CD14-positive monocyte (primary cell): ENCODE measurements around the gene TNNT2. TPM values are rescaled to one million over a fixed set of nuclear protein-coding genes. Genes with fewer than 3 reads are reported as not detected.

Experiments used
- DNase-seq, 3 donors: peaks; one replicate each; pipeline ENCODE4 v3.0.0-alpha.2; 2011 to 2022
- H2AFZ ChIP-seq: 2 replicates; pipeline ENCODE4 v1.6.0; 2012; ENCODE audit warnings: mild to moderate bottlenecking, low read depth, low read length, inconsistent platforms; ENCODE audit not compliant: insufficient read depth, poor library complexity, severe bottlenecking
- H3K27ac ChIP-seq, 2 donors: 1 replicate in 1 of 2; 2 replicates in 1 of 2; pipeline ENCODE4 v1.5.1; 2012 to 2013; ENCODE audit warnings: low read length in 2 of 2, control low read depth in 1 of 2, inconsistent platforms in 1 of 2, low read depth in 1 of 2, mild to moderate bottlenecking in 1 of 2
- H3K27me3 ChIP-seq, 2 donors: one replicate each; pipeline versions ENCODE4 v1.6.0 to v1.6.1; 2011 to 2013; ENCODE audit warnings: low read length in 2 of 2; ENCODE audit not compliant: control insufficient read depth in 2 of 2, insufficient read depth in 2 of 2
- H3K36me3 ChIP-seq, 2 donors: replicated peaks in 1 of 2; 1 replicate in 1 of 2; 2 replicates in 1 of 2; pipeline versions ENCODE4 v1.5.1 to v1.6.1; 2012 to 2013; ENCODE audit warnings: low read length in 2 of 2, control low read depth in 1 of 2, inconsistent platforms in 1 of 2, mild to moderate bottlenecking in 1 of 2; ENCODE audit not compliant: insufficient read depth in 2 of 2, control insufficient read depth in 1 of 2
- H3K4me1 ChIP-seq, 2 donors: 1 replicate in 1 of 2; 2 replicates in 1 of 2; pipeline versions ENCODE4 v1.5.1 to v1.6.1; 2012 to 2013; ENCODE audit warnings: low read length in 2 of 2, control low read depth in 1 of 2, inconsistent platforms in 1 of 2, mild to moderate bottlenecking in 1 of 2, moderate library complexity in 1 of 2; ENCODE audit not compliant: insufficient read depth in 2 of 2, control insufficient read depth in 1 of 2
- H3K4me2 ChIP-seq: replicated peaks from 2 replicates; pipeline ENCODE3; 2012; ENCODE audit warnings: low read length, moderate library complexity, mild to moderate bottlenecking; ENCODE audit not compliant: poor library complexity, severe bottlenecking; ENCODE audit errors: extremely low read depth
- H3K4me3 ChIP-seq, 3 experiments: fragments of 200-600 bp in 1 of 3; sonication (generic) in 1 of 3; replicated peaks in 1 of 3; 1 replicate in 2 of 3; 2 replicates in 1 of 3; pipeline ENCODE4 v1.5.1; 2011 to 2013; ENCODE audit warnings: low read length in 3 of 3, mild to moderate bottlenecking in 3 of 3, control low read depth in 2 of 3, low read depth in 2 of 3, inconsistent platforms in 1 of 3, moderate library complexity in 1 of 3
- H3K79me2 ChIP-seq: 2 replicates; pipeline ENCODE4 v1.6.0; 2012; ENCODE audit warnings: mild to moderate bottlenecking, control low read depth, inconsistent platforms, low read length, moderate library complexity; ENCODE audit not compliant: insufficient read depth
- H3K9ac ChIP-seq: 2 replicates; pipeline ENCODE4 v1.6.0; 2017; ENCODE audit warnings: low read length, mild to moderate bottlenecking; ENCODE audit not compliant: insufficient read depth, poor library complexity, severe bottlenecking
- H3K9me3 ChIP-seq, 2 donors: replicated peaks in 1 of 2; 1 replicate in 1 of 2; 2 replicates in 1 of 2; pipeline versions ENCODE4 v1.5.1 to v1.6.1; 2012 to 2013; ENCODE audit warnings: low read length in 2 of 2, control low read depth in 1 of 2; ENCODE audit not compliant: control insufficient read depth in 1 of 2, insufficient read depth in 1 of 2
- H4K20me1 ChIP-seq: 2 replicates; pipeline ENCODE4 v1.6.0; 2012; ENCODE audit warnings: mild to moderate bottlenecking, low read length, control low read depth, moderate library complexity; ENCODE audit not compliant: insufficient read depth
- H3K27ac Mint-ChIP-seq, 7 donors: one replicate each; pipeline ENCODE4 v1.8.0; 2020; ENCODE audit warnings: mild to moderate bottlenecking in 7 of 7, mixed read lengths in 7 of 7, moderate library complexity in 6 of 7, inconsistent platforms in 2 of 7
- H3K27me3 Mint-ChIP-seq, 3 donors: one replicate each; pipeline ENCODE4 v1.8.0; 2021 to 2022; ENCODE audit warnings: low read depth in 3 of 3, mild to moderate bottlenecking in 3 of 3, mixed read lengths in 3 of 3, moderate library complexity in 3 of 3, inconsistent platforms in 1 of 3
- H3K36me3 Mint-ChIP-seq, 2 donors: one replicate each; pipeline ENCODE4 v1.8.0; 2020; ENCODE audit warnings: mixed read lengths in 2 of 2, inconsistent platforms in 1 of 2, mild to moderate bottlenecking in 1 of 2
- H3K4me1 Mint-ChIP-seq: one replicate; pipeline ENCODE4 v1.8.0; 2020; ENCODE audit warnings: mild to moderate bottlenecking, mixed read lengths
- H3K4me3 Mint-ChIP-seq, 2 donors: one replicate each; pipeline ENCODE4 v1.8.0; 2020; ENCODE audit warnings: mild to moderate bottlenecking in 2 of 2, mixed read lengths in 2 of 2, moderate library complexity in 1 of 2
- H3K9me3 Mint-ChIP-seq, 7 donors: one replicate each; pipeline ENCODE4 v1.8.0; 2020 to 2022; ENCODE audit warnings: mixed read lengths in 7 of 7, mild to moderate bottlenecking in 6 of 7, moderate library complexity in 6 of 7, inconsistent platforms in 2 of 7
- CTCF ChIP-seq: fragments of 200-600 bp; IDR thresholded peaks from one replicate; pipeline ENCODE4 v1.8.0; 2022; ENCODE audit warnings: antibody characterized with exemption, mild to moderate bottlenecking
- WGBS: methylation state at CpG from one replicate; pipeline ENCODE4 v1.1.5; 2013; ENCODE audit warnings: missing lambda C conversion rate; ENCODE audit not compliant: insufficient coverage; 5-methylcytosine and 5-hydroxymethylcytosine counted together
- intact Hi-C, 2 donors: fragments of 100-400 bp; cut with micrococcal nuclease; formaldehyde crosslinking; loops; one replicate each; pipeline versions ENCODE4 v1.15.0 to v1.15.1; 2023
- polyA plus RNA-seq, 3 donors: library from polyadenylated mRNA; depleted of rRNA in 1 of 3; unstranded in 2 of 3; stranded (reverse) in 1 of 3; fragments of 300-500 nt in 2 of 3; fragments of >200 nt in 1 of 3; fragmentation: Illumina TruSeq in 2 of 3; gene quantifications; 1 replicate in 2 of 3; 2 replicates in 1 of 3; pipeline ENCODE4 v1.2.3, GENCODE V29; 2012 to 2021

The TNNT2 gene
- polyA plus RNA-seq, 3 donors: not detected

DNA sequence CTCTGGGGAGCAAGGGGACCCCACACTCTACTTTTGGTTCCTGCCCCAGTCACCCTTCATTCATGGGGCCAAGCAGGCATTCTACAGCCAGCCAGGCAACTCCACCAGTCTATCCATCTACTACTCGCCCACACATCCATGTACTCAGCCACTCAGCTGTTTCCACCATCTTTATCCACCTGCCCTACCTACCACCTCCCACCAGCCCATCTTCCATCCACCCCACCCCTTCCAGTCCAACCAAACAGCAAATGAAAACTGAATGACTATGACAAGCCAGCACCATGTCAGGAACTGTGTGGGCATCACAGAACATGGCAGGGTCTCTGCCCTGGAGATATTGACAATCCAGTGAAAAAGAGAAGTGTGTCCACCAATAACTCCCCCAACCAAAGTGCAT lies 13.7 kb upstream of the TNNT2 start:
- no peak for DNase-seq
- no peak overlapping the region for H3K9ac ChIP-seq
- H3K9me3 ChIP-seq: no peaks in the 10 kb centered on the region
- Mint-ChIP-seq H3K9me3 (no peaks in the 10 kb centered on the region), H3K27me3 (peaks cover 2 to 10% (median 8%) of the 10 kb centered on the region in 3 donors), H3K27ac (no peak overlapping the region), H3K36me3 (no peaks in the 10 kb centered on the region), H3K4me3 (no peak overlapping the region), H3K4me1 (no peaks in the 10 kb centered on the region)
- no peaks in the 10 kb centered on the region for H3K79me2 ChIP-seq
- H3K27me3 ChIP-seq: no peaks in the 10 kb centered on the region
- no peaks in the 10 kb centered on the region for H4K20me1 ChIP-seq
- 100% methylated on average over 1 of the region's 1 CpG for WGBS
- H3K36me3 ChIP-seq: no peaks in the 10 kb centered on the region
- no peak overlapping the region for H3K27ac ChIP-seq
- no peaks in the 10 kb centered on the region for H3K4me1 ChIP-seq
- H3K4me3 ChIP-seq: no peak overlapping the region
- H2AFZ ChIP-seq: no peak overlapping the region
- no peak overlapping the region for H3K4me2 ChIP-seq
- no peak for TF ChIP-seq CTCF
- intact Hi-C loops: no loop called here

DNA sequence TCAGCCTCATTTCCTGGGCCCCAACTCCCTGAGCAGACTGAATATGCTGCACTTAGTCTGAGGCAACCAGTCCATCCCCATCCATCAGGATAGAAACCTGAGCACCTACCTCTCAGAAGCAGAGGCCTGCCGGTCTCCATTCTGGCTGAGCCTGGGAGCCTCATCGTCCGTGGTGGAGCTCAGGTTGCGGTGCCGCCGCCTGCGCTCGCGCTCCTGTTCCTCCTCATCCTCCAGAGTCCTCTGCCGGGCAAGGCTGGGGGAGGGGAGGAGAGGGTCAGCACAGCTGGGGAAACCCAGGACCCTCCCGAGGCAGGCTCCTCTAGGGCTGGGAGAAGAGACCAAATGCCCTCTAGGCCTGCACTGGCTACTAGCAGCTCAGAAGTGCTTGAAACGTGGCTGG lies 11.6 kb upstream of the TNNT2 start:
- Histone ChIP-seq H4K20me1 (no peaks in the 10 kb centered on the region), H3K9ac (no peak overlapping the region), H3K27me3 (no peaks in the 10 kb centered on the region), H3K4me1 (no peaks in the 10 kb centered on the region), H3K27ac (no peak overlapping the region), H3K4me3 (no peak overlapping the region), H3K36me3 (no peaks in the 10 kb centered on the region), H3K4me2 (no peak overlapping the region), H3K9me3 (no peaks in the 10 kb centered on the region), H3K79me2 (no peaks in the 10 kb centered on the region), H2AFZ (no peak overlapping the region)
- no peaks in the 10 kb centered on the region for H3K4me1 Mint-ChIP-seq
- no peak for DNase-seq
- TF ChIP-seq CTCF: no peak
- H3K27ac Mint-ChIP-seq: peak overlapping the region in 1 of 7 donors; percentile 6
- intact Hi-C loops: no loop called here
- H3K4me3 Mint-ChIP-seq: no peak overlapping the region
- no peaks in the 10 kb centered on the region for H3K9me3 Mint-ChIP-seq
- H3K36me3 Mint-ChIP-seq: no peaks in the 10 kb centered on the region
- 95% methylated on average over 3 of the region's 12 CpGs for WGBS
- H3K27me3 Mint-ChIP-seq: peaks cover 5 to 11% (median 6%) of the 10 kb centered on the region in 3 donors
